Stimulated activated naive CD8-positive, alpha-beta T cell treated with anti-CD3 and anti-CD28 coated beads, Interleukin-15, Interleukin-2, amounts not matched to agents 100 U/mL and 50 U/mL, for 24 hours (primary cell): ENCODE results near the gene WDSUB1.
A peak's percentile ranks its signal among the peaks of the same experiment; 100 is the strongest.

ENCODE experiments used
- ATAC-seq: fragments of 150-1000 bp; cut with Tn5 transposase; one replicate; pipeline ENCODE4 v1.10.0; 2021
- DNase-seq: peaks from one replicate; pipeline ENCODE4 v3.0.0; 2021

Gene WDSUB1

GRCh38 chr2:159224061-159224813 lies 62.3 kb downstream of the WDSUB1 start:
- ATAC-seq, result no peak
- no peak for DNase-seq

GRCh38 chr2:159219394-159219998 lies 67.0 kb downstream of the WDSUB1 start:
- DNase-seq (no peak), ATAC-seq (no peak)

GRCh38 chr2:159218389-159218788 lies 68.1 kb downstream of the WDSUB1 start:
- DNase-seq (no peak), ATAC-seq (no peak)

GRCh38 chr2:159217676-159218075 lies 68.8 kb downstream of the WDSUB1 start:
- ATAC-seq (no peak), DNase-seq (no peak)

GRCh38 chr2:159215116-159215515 lies 71.4 kb downstream of the WDSUB1 start:
- ATAC-seq, result no peak
- DNase-seq, result no peak

GRCh38 chr2:159214325-159214865 lies 72.1 kb downstream of the WDSUB1 start:
- ATAC-seq (no peak), DNase-seq (no peak)

GRCh38 chr2:159213296-159213695 lies 73.2 kb downstream of the WDSUB1 start:
- no peak for DNase-seq
- ATAC-seq, result no peak

GRCh38 chr2:159211447-159212396 lies 74.8 kb downstream of the WDSUB1 start:
- no peak for DNase-seq

GRCh38 chr2:159209341-159210306 lies 76.9 kb downstream of the WDSUB1 start:
- peak; percentile 25 for DNase-seq

More at GRCh38 chr2:159211447-159212396, 74.8 kb downstream of the WDSUB1 start:
- ATAC-seq, result no peak

GRCh38 chr2:159208438-159208837 lies 78.1 kb downstream of the WDSUB1 start:
- ATAC-seq (no peak), DNase-seq (no peak)

More at GRCh38 chr2:159209341-159210306, 76.9 kb downstream of the WDSUB1 start:
- peak; percentile 72 for ATAC-seq

- ATAC-seq (no peak), DNase-seq (no peak)
These were observed 79.6 kb downstream of the WDSUB1 start for GRCh38 chr2:159206736-159207380.

GRCh38 chr2:159204381-159205144 lies 81.9 kb downstream of the WDSUB1 start:
- ATAC-seq (no peak), DNase-seq (no peak)

- DNase-seq (no peak), ATAC-seq (no peak)
These were observed 83.9 kb downstream of the WDSUB1 start for GRCh38 chr2:159202568-159203071.

- peak; percentile 78 for ATAC-seq
These were observed 85.0 kb downstream of the WDSUB1 start for GRCh38 chr2:159201360-159202063.

GRCh38 chr2:159200498-159200897 lies 86.0 kb downstream of the WDSUB1 start:
- ATAC-seq, result no peak
- DNase-seq, result no peak

More at GRCh38 chr2:159201360-159202063, 85.0 kb downstream of the WDSUB1 start:
- DNase-seq, result peak; percentile 16

GRCh38 chr2:159199761-159200465 lies 86.6 kb downstream of the WDSUB1 start:
- ATAC-seq, result no peak
- DNase-seq, result no peak

- ATAC-seq (no peak), DNase-seq (no peak)
These were observed 87.3 kb downstream of the WDSUB1 start for GRCh38 chr2:159199236-159199635.

- DNase-seq (no peak), ATAC-seq (no peak)
These were observed 90.0 kb downstream of the WDSUB1 start for GRCh38 chr2:159196393-159196925.
